ENCODE results near the gene SLITRK4. TPM values are rescaled to one million over a fixed set of nuclear protein-coding genes. Genes with fewer than 3 reads are reported as not detected.

SLITRK4 gene
- total RNA-seq, 1 experiment from 2014 or later = not detected

GRCh38 chrX:143669395-143669794, 33.5 kb upstream of the SLITRK4 start:
- BruUV-seq (replicated peaks) = no TSS peak
- H3K36me3 ChIP-seq (ENCODE audit: control insufficient read depth, insufficient read depth, low read length) = no peaks in the 10 kb centered on the region
- in situ Hi-C loops (cut with HindIII; ENCODE audit: low pct_unique_long_range_greater_than_20kb, low sequenced_read_pairs) (no loop called here), intact Hi-C loops (cut with micrococcal nuclease; ENCODE audit: unreplicated experiment) (loop anchor here (5.0 kb wide), 1 partner anchor 1523 kb away; no protein-coding TSS in a partner anchor)
- H3K9me3 ChIP-seq (ENCODE audit: control insufficient read depth, insufficient read depth, low read depth, low read length) = no peaks in the 10 kb centered on the region
- no peaks in the 10 kb centered on the region for H3K27me3 ChIP-seq (ENCODE audit: control insufficient read depth, insufficient read depth, low read length)
- ATAC-seq = peak; percentile 34; the same call in 1 of the 2 replicates
- POLR2A ChIA-PET = no interaction called here
- no peak overlapping the region for H3K4me3 ChIP-seq (ENCODE audit: low read depth in 2 of 2, low read length in 2 of 2)
- DNase-seq (ENCODE audit: low read depth, low spot score) = no peak
- TF ChIP-seq REST (IDR thresholded peaks at IDR 0.05; ENCODE audit: insufficient read depth in 1 of 2, low read depth in 2 of 2, low read length in 1 of 2) (no peak), CTCF (IDR thresholded peaks at IDR 0.05) (peak; percentile 48)
- CTCF ChIA-PET = interaction anchor here (0.6 kb wide), 1 partner anchor 138 kb away, joined by 5 read pairs; no protein-coding TSS in a partner anchor
- H3K4me1 ChIP-seq (ENCODE audit: control insufficient read depth, insufficient read depth, low read length) = no peaks in the 10 kb centered on the region
- no peak overlapping the region for H3K27ac ChIP-seq (ENCODE audit: low read length)

- no TSS peak for BruUV-seq (replicated peaks)
- intact Hi-C loops (cut with micrococcal nuclease; ENCODE audit: unreplicated experiment) (no loop called here), in situ Hi-C loops (cut with HindIII; ENCODE audit: low pct_unique_long_range_greater_than_20kb, low sequenced_read_pairs) (no loop called here)
- ChIA-PET POLR2A (no interaction called here), CTCF (no interaction called here)
- ATAC-seq (no peak), DNase-seq (ENCODE audit: low read depth, low spot score) (no peak)
- TF ChIP-seq CTCF (IDR thresholded peaks at IDR 0.05) = peak; percentile 57; the same call in 1 of the 2 replicates
- TF ChIP-seq REST (IDR thresholded peaks at IDR 0.05; ENCODE audit: insufficient read depth in 1 of 2, low read depth in 2 of 2, low read length in 1 of 2) = no peak
- TF ChIP-seq TCF7L2 (IDR thresholded peaks at IDR 0.05; ENCODE audit: low read depth, low read length) = no peak
- H3K9me3 ChIP-seq (ENCODE audit: control insufficient read depth, insufficient read depth, low read depth, low read length) = no peaks in the 10 kb centered on the region
- H3K36me3 ChIP-seq (ENCODE audit: control insufficient read depth, insufficient read depth, low read length) = no peaks in the 10 kb centered on the region
- H3K27me3 ChIP-seq (ENCODE audit: control insufficient read depth, insufficient read depth, low read length) = no peaks in the 10 kb centered on the region
- H3K4me3 ChIP-seq (ENCODE audit: low read depth in 2 of 2, low read length in 2 of 2) = no peak overlapping the region
- H3K27ac ChIP-seq (ENCODE audit: low read length) = no peak overlapping the region
- no peaks in the 10 kb centered on the region for H3K4me1 ChIP-seq (ENCODE audit: control insufficient read depth, insufficient read depth, low read length)
Measured at GRCh38 chrX:143664302-143664701, 28.4 kb upstream of the SLITRK4 start.

All from Panc1 (cell line).